Right forelimb (tissue), 1 donor: ENCODE data around the gene ACSF2.
A peak's percentile ranks its signal among the peaks of the same experiment; 100 is the strongest.

Experiments
- DNase-seq: peaks from one replicate; pipeline ENCODE4 v3.0.0-alpha.2; 2018

The ACSF2 gene

GRCh38 chr17:50479522-50480141 is 53.6 kb downstream of the ACSF2 start:
- DNase-seq: peak; percentile 86

GRCh38 chr17:50480142-50480764 is 54.2 kb downstream of the ACSF2 start:
- DNase-seq: no peak

GRCh38 chr17:50480854-50481490 is 55.0 kb downstream of the ACSF2 start:
- no peak for DNase-seq

GRCh38 chr17:50481648-50482047 is 55.6 kb downstream of the ACSF2 start:
- no peak for DNase-seq

GRCh38 chr17:50482110-50482509 is 56.1 kb downstream of the ACSF2 start:
- no peak for DNase-seq

GRCh38 chr17:50482516-50482915 is 56.5 kb downstream of the ACSF2 start:
- DNase-seq: peak; percentile 90

- no peak for DNase-seq
These were observed 57.2 kb downstream of the ACSF2 start for GRCh38 chr17:50483266-50483665.

GRCh38 chr17:50484386-50485155 is 58.6 kb downstream of the ACSF2 start:
- DNase-seq: no peak

- DNase-seq: no peak
These were observed 61.4 kb downstream of the ACSF2 start for GRCh38 chr17:50487213-50488096.

- no peak for DNase-seq
These were observed 62.9 kb downstream of the ACSF2 start for GRCh38 chr17:50488880-50489279.

GRCh38 chr17:50491505-50491904 is 65.5 kb downstream of the ACSF2 start:
- DNase-seq: no peak

- DNase-seq: no peak
These were observed 66.2 kb downstream of the ACSF2 start for GRCh38 chr17:50492214-50492613.

GRCh38 chr17:50493744-50494143 is 67.7 kb downstream of the ACSF2 start:
- no peak for DNase-seq

GRCh38 chr17:50495217-50495823 is 69.3 kb downstream of the ACSF2 start:
- no peak for DNase-seq

- DNase-seq: no peak
These were observed 69.9 kb downstream of the ACSF2 start for GRCh38 chr17:50495918-50496317.

GRCh38 chr17:50498021-50498874 is 72.2 kb downstream of the ACSF2 start:
- no peak for DNase-seq

- DNase-seq: no peak
These were observed 73.3 kb downstream of the ACSF2 start for GRCh38 chr17:50499270-50499669.

GRCh38 chr17:50499721-50500120 is 73.7 kb downstream of the ACSF2 start:
- DNase-seq: no peak

- DNase-seq: no peak
These were observed 75.0 kb downstream of the ACSF2 start for GRCh38 chr17:50501054-50501453.

- no peak for DNase-seq
These were observed 76.4 kb downstream of the ACSF2 start for GRCh38 chr17:50502301-50502990.
